HepG2 (cell line): ENCODE measurements around the gene RDH16. TPM values are rescaled to one million over a fixed set of nuclear protein-coding genes. Genes with fewer than 3 reads are reported as not detected.

Experiments
- CEBPB ChIP-seq: IDR thresholded peaks from 2 replicates; pipeline ENCODE4 v1.6.1; 2011; ENCODE audit warnings: low read depth, low read length, improper control_type of control experiment, borderline replicate concordance
- ZFP37 ChIP-seq: sonication (generic); formaldehyde crosslinking; IDR thresholded peaks from 2 replicates; pipeline ENCODE4 v1.4.0; 2020; ENCODE audit warnings: missing genetic modification reagents, borderline replicate concordance
- ZNF605 ChIP-seq: sonication (generic); formaldehyde crosslinking; IDR thresholded peaks from 2 replicates; pipeline ENCODE4 v1.8.0; 2022; ENCODE audit warnings: mild to moderate bottlenecking, missing genetic modification reagents
- polyA plus RNA-seq, 8 experiments: library from polyadenylated mRNA; depleted of rRNA in 3 of 8; stranded (reverse) in 7 of 8; unstranded in 1 of 8; fragments of >200 nt; fragmentation: Illumina TruSeq in 4 of 8; extraction: Trizol in 4 of 8; gene quantifications; 2 replicates each; pipeline versions ENCODE4 v1.2.1 to v1.2.3, GENCODE V29; 2011 to 2016; ENCODE audit warnings: low read depth in 4 of 8, missing spikeins in 1 of 8, mixed read lengths in 1 of 8; ENCODE audit not compliant: insufficient read depth in 1 of 8
- total RNA-seq, 5 experiments: library from RNA; depleted of rRNA; stranded (reverse); fragments of >200 nt; fragmentation: Illumina TruSeq; extraction: Trizol; gene quantifications; 2 replicates each; pipeline ENCODE4 v1.2.3, GENCODE V29; 2016; ENCODE audit warnings: low read depth in 1 of 5
- TF ChIP-seq, protein P1 (sequence below): sonication (generic); formaldehyde crosslinking; IDR thresholded peaks from 2 replicates; pipeline ENCODE4 v1.4.0; 2020; ENCODE audit warnings: missing genetic modification reagents, mild to moderate bottlenecking, borderline replicate concordance
- TF ChIP-seq, protein P2 (sequence below): sonication (generic); formaldehyde crosslinking; IDR thresholded peaks from 2 replicates; pipeline ENCODE4 v1.4.0; 2020; ENCODE audit warnings: mild to moderate bottlenecking, missing genetic modification reagents, borderline replicate concordance
- TF ChIP-seq, protein P3 (sequence below), 2 experiments: fragments of 450-650 bp in 1 of 2; sonication (generic) in 1 of 2; formaldehyde crosslinking in 1 of 2; IDR thresholded peaks; 2 replicates each; pipeline versions ENCODE4 v1.6.1 to v1.8.0; 2016 to 2022; ENCODE audit warnings: antibody characterized with exemption in 1 of 2, mild to moderate bottlenecking in 1 of 2, missing genetic modification reagents in 1 of 2
- TF ChIP-seq, protein P4 (sequence below): sonication (generic); formaldehyde crosslinking; IDR thresholded peaks from 2 replicates; pipeline ENCODE4 v1.4.0; 2020; ENCODE audit warnings: missing genetic modification reagents, mild to moderate bottlenecking, borderline replicate concordance
- TF ChIP-seq, protein P5 (sequence below): IDR thresholded peaks from 2 replicates; pipeline ENCODE4 v1.6.1; 2016; ENCODE audit warnings: low read depth, borderline replicate concordance

Gene RDH16
- total and polyA plus RNA-seq, 2 of the 13 experiments (the other 11 are each of a cell fraction or from before 2014, with no cell fraction given), result 0.05 to 0.13 TPM

DNA sequence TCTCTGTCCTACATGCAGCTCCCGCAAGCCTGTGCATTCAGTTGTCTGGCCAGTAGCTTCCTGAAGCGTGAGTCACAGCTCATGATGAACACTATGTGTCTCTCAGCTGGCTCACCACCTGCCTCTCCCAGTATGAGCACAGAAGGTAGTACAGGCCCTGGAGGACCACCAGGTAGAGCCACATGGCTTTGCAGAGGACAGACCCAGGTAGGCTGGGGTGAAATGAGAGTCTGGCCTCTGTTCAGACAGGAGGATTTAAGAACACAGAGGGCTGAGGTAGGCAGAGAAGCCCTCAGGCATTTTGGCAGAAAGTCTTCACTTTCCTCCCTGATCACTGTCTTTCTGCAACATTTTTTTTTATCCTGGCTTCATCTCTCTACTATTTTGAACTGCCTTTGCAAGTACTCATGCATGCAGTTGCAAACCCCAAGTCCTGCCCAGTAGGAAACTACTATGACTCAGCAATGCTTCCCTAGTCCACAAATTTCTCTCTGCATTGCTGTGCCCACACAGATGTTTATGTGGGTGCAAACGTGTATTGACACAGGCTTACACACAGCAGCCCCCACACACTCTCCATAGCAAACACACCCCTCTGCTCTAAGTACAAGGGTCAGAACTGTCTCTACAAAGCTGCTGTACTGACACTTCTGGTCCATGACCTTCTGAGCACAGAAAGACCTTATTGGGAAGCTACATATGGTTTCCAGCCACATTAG is 15.9 kb downstream of the RDH16 start (continued):
- TF ChIP-seq, protein P1, sequence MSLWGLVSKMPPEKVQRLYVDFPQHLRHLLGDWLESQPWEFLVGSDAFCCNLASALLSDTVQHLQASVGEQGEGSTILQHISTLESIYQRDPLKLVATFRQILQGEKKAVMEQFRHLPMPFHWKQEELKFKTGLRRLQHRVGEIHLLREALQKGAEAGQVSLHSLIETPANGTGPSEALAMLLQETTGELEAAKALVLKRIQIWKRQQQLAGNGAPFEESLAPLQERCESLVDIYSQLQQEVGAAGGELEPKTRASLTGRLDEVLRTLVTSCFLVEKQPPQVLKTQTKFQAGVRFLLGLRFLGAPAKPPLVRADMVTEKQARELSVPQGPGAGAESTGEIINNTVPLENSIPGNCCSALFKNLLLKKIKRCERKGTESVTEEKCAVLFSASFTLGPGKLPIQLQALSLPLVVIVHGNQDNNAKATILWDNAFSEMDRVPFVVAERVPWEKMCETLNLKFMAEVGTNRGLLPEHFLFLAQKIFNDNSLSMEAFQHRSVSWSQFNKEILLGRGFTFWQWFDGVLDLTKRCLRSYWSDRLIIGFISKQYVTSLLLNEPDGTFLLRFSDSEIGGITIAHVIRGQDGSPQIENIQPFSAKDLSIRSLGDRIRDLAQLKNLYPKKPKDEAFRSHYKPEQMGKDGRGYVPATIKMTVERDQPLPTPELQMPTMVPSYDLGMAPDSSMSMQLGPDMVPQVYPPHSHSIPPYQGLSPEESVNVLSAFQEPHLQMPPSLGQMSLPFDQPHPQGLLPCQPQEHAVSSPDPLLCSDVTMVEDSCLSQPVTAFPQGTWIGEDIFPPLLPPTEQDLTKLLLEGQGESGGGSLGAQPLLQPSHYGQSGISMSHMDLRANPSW, result 0 out of 2 replicates have a peak, but pooled peaks have one; percentile 55
- TF ChIP-seq, protein P2, sequence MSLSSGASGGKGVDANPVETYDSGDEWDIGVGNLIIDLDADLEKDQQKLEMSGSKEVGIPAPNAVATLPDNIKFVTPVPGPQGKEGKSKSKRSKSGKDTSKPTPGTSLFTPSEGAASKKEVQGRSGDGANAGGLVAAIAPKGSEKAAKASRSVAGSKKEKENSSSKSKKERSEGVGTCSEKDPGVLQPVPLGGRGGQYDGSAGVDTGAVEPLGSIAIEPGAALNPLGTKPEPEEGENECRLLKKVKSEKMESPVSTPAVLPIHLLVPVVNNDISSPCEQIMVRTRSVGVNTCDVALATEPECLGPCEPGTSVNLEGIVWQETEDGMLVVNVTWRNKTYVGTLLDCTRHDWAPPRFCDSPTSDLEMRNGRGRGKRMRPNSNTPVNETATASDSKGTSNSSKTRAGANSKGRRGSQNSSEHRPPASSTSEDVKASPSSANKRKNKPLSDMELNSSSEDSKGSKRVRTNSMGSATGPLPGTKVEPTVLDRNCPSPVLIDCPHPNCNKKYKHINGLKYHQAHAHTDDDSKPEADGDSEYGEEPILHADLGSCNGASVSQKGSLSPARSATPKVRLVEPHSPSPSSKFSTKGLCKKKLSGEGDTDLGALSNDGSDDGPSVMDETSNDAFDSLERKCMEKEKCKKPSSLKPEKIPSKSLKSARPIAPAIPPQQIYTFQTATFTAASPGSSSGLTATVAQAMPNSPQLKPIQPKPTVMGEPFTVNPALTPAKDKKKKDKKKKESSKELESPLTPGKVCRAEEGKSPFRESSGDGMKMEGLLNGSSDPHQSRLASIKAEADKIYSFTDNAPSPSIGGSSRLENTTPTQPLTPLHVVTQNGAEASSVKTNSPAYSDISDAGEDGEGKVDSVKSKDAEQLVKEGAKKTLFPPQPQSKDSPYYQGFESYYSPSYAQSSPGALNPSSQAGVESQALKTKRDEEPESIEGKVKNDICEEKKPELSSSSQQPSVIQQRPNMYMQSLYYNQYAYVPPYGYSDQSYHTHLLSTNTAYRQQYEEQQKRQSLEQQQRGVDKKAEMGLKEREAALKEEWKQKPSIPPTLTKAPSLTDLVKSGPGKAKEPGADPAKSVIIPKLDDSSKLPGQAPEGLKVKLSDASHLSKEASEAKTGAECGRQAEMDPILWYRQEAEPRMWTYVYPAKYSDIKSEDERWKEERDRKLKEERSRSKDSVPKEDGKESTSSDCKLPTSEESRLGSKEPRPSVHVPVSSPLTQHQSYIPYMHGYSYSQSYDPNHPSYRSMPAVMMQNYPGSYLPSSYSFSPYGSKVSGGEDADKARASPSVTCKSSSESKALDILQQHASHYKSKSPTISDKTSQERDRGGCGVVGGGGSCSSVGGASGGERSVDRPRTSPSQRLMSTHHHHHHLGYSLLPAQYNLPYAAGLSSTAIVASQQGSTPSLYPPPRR (CRISPR knock-in tag), result peak; percentile 88; the same call in 1 of the 2 replicates
- TF ChIP-seq ZNF605 (CRISPR knock-in tag) (no peak), CEBPB (peak; percentile 11; the same call in 1 of the 2 replicates), ZFP37 (CRISPR knock-in tag) (no peak)
- TF ChIP-seq, protein P3, sequence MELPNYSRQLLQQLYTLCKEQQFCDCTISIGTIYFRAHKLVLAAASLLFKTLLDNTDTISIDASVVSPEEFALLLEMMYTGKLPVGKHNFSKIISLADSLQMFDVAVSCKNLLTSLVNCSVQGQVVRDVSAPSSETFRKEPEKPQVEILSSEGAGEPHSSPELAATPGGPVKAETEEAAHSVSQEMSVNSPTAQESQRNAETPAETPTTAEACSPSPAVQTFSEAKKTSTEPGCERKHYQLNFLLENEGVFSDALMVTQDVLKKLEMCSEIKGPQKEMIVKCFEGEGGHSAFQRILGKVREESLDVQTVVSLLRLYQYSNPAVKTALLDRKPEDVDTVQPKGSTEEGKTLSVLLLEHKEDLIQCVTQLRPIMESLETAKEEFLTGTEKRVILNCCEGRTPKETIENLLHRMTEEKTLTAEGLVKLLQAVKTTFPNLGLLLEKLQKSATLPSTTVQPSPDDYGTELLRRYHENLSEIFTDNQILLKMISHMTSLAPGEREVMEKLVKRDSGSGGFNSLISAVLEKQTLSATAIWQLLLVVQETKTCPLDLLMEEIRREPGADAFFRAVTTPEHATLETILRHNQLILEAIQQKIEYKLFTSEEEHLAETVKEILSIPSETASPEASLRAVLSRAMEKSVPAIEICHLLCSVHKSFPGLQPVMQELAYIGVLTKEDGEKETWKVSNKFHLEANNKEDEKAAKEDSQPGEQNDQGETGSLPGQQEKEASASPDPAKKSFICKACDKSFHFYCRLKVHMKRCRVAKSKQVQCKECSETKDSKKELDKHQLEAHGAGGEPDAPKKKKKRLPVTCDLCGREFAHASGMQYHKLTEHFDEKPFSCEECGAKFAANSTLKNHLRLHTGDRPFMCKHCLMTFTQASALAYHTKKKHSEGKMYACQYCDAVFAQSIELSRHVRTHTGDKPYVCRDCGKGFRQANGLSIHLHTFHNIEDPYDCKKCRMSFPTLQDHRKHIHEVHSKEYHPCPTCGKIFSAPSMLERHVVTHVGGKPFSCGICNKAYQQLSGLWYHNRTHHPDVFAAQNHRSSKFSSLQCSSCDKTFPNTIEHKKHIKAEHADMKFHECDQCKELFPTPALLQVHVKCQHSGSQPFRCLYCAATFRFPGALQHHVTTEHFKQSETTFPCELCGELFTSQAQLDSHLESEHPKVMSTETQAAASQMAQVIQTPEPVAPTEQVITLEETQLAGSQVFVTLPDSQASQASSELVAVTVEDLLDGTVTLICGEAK (IDR thresholded peaks at IDR 0.05), result no peak
- TF ChIP-seq, protein P3 (CRISPR knock-in tag; IDR thresholded peaks at IDR 0.05), result peak; percentile 53; the same call in 1 of the 2 replicates
- TF ChIP-seq, protein P4, sequence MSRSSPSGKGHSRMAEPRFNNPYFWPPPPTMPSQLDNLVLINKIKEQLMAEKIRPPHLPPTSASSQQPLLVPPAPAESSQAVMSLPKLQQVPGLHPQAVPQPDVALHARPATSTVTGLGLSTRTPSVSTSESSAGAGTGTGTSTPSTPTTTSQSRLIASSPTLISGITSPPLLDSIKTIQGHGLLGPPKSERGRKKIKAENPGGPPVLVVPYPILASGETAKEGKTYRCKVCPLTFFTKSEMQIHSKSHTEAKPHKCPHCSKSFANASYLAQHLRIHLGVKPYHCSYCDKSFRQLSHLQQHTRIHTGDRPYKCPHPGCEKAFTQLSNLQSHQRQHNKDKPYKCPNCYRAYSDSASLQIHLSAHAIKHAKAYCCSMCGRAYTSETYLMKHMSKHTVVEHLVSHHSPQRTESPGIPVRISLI (CRISPR knock-in tag), result peak; percentile 33; the same call in 1 of the 2 replicates
- TF ChIP-seq, protein P5, sequence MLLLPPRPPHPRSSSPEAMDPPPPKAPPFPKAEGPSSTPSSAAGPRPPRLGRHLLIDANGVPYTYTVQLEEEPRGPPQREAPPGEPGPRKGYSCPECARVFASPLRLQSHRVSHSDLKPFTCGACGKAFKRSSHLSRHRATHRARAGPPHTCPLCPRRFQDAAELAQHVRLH, result peak; percentile 46; the same call in 1 of the 2 replicates
